Upper lobe of left lung (tissue), 6 donors: ENCODE data around the gene BIRC7. TPM values are rescaled to one million over a fixed set of nuclear protein-coding genes. Genes with fewer than 3 reads are reported as not detected.

Experiments used
- ATAC-seq, 2 donors: fragments of 200-7000 bp; cut with Tn5 transposase; one replicate each; pipeline ENCODE4 v1.9.1; 2022; ENCODE audit warnings: mild to moderate bottlenecking in 2 of 2, moderate library complexity in 2 of 2; ENCODE audit not compliant: low FRiP score in 2 of 2
- DNase-seq, 2 donors: peaks; one replicate each; pipeline ENCODE4 v3.0.0-alpha.2; 2019 to 2020
- H3K27ac ChIP-seq, 4 donors: fragments of 200-600 bp; sonication (generic); one replicate each; pipeline ENCODE4 v1.5.1; 2016 to 2019
- H3K27me3 ChIP-seq, 4 donors: fragments of 200-600 bp; sonication (generic); one replicate each; pipeline ENCODE4 v1.5.1; 2017 to 2019
- H3K36me3 ChIP-seq, 4 donors: fragments of 200-600 bp; sonication (generic); one replicate each; pipeline ENCODE4 v1.5.1; 2016 to 2019
- H3K4me1 ChIP-seq, 4 donors: fragments of 200-600 bp; sonication (generic); one replicate each; pipeline ENCODE4 v1.5.1; 2018 to 2019
- H3K4me3 ChIP-seq, 4 donors: fragments of 200-600 bp; sonication (generic); one replicate each; pipeline ENCODE4 v1.5.1; 2017 to 2019; ENCODE audit warnings: mild to moderate bottlenecking in 2 of 4, moderate library complexity in 1 of 4
- H3K9me3 ChIP-seq, 4 donors: fragments of 200-600 bp; sonication (generic); one replicate each; pipeline ENCODE4 v1.5.1; 2018 to 2019
- EP300 ChIP-seq, 4 donors: sonication (generic); formaldehyde crosslinking; IDR thresholded peaks; one replicate each; pipeline ENCODE4 v1.5.1; 2017; ENCODE audit warnings: antibody characterized with exemption in 4 of 4, control low read depth in 2 of 4
- POLR2A ChIP-seq, 4 donors: fragments of 450-650 bp; IDR thresholded peaks; one replicate each; pipeline ENCODE4 v1.5.1; 2016 to 2017; ENCODE audit warnings: antibody characterized with exemption in 4 of 4, mild to moderate bottlenecking in 2 of 4
- POLR2AphosphoS5 ChIP-seq, 2 donors: sonication (generic); formaldehyde crosslinking; IDR thresholded peaks; one replicate each; pipeline ENCODE4 v1.5.1; 2017; ENCODE audit warnings: antibody characterized with exemption in 2 of 2
- WGBS, 2 donors: methylation state at CpG; one replicate each; pipeline ENCODE4 v1.1.5; 2017 to 2018; 5-methylcytosine and 5-hydroxymethylcytosine counted together
- total RNA-seq, 6 donors: library from RNA; depleted of rRNA in 4 of 6; stranded (reverse); fragments of >200 nt in 4 of 6; gene quantifications; one replicate each; pipeline versions ENCODE4 v1.1.0 to v1.2.1, GENCODE V29; 2016 to 2021
- TF ChIP-seq, protein P1 (sequence below), 6 experiments: fragments of 450-650 bp in 4 of 6; fragments of 200-600 bp in 2 of 6; sonication (generic) in 2 of 6; IDR thresholded peaks; one replicate each; pipeline ENCODE4 v1.5.1; 2016 to 2019; ENCODE audit warnings: antibody characterized with exemption in 6 of 6
- donor health status: DM: no; HTN: no; CAD: no; lungs with moderate emphysema.
- donor health status: DM: no; HTN: yes; CAD: no; lungs with severe emphysema.

Gene BIRC7
- total RNA-seq, 6 donors from 2014 or later = 1.3 to 15.0 (median 2.8) TPM; not detected in 2

DNA sequence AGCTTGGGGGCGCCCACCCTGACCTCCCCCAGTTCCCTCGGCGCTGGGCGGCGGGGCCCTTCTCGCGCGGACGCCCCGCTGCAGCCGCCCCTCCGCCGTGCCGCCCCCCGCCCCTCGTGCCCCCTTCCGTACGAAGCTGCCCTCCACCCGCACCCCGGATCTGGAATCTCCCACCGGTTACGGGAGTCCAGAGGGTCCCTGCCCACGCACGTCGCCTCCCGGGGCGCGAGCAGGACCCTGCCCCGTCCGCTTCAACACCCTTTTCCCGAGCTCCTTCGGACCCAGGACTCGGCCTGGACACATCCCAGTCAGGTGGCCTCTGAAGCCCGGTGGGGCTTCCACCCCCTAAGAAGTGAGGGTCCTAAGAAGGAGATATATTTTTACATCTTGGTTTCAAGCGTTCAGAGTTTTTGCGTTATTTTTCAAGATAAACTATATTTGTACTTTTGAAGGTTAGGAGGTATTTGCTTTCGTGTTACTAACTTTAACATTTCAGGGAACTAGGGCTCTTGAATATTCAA lies 37.4 kb downstream of the BIRC7 start:
- TF ChIP-seq, protein P1, sequence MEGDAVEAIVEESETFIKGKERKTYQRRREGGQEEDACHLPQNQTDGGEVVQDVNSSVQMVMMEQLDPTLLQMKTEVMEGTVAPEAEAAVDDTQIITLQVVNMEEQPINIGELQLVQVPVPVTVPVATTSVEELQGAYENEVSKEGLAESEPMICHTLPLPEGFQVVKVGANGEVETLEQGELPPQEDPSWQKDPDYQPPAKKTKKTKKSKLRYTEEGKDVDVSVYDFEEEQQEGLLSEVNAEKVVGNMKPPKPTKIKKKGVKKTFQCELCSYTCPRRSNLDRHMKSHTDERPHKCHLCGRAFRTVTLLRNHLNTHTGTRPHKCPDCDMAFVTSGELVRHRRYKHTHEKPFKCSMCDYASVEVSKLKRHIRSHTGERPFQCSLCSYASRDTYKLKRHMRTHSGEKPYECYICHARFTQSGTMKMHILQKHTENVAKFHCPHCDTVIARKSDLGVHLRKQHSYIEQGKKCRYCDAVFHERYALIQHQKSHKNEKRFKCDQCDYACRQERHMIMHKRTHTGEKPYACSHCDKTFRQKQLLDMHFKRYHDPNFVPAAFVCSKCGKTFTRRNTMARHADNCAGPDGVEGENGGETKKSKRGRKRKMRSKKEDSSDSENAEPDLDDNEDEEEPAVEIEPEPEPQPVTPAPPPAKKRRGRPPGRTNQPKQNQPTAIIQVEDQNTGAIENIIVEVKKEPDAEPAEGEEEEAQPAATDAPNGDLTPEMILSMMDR (IDR thresholded peaks at IDR 0.05) = no peak
- no peak for TF ChIP-seq POLR2AphosphoS5 (IDR thresholded peaks at IDR 0.05)
- TF ChIP-seq POLR2A (IDR thresholded peaks at IDR 0.05) = no peak
- no peak for TF ChIP-seq EP300 (IDR thresholded peaks at IDR 0.05)
- Histone ChIP-seq H3K36me3 (peaks cover 0 to 26% (median 20%) of the 10 kb centered on the region in 4 donors), H3K27me3 (no peaks in the 10 kb centered on the region), H3K27ac (peak overlapping the region; percentile 54 to 88 (median 78)), H3K9me3 (no peaks in the 10 kb centered on the region), H3K4me1 (peaks cover 19 to 32% (median 23%) of the 10 kb centered on the region in 4 donors), H3K4me3 (peak overlapping the region; percentile 92 to 100 (median 100))
- 0 to 1% methylated on average over 10 to 32 of the region's 37 CpGs for WGBS, 2 donors
- ATAC-seq (no peak), DNase-seq (no peak)

DNA sequence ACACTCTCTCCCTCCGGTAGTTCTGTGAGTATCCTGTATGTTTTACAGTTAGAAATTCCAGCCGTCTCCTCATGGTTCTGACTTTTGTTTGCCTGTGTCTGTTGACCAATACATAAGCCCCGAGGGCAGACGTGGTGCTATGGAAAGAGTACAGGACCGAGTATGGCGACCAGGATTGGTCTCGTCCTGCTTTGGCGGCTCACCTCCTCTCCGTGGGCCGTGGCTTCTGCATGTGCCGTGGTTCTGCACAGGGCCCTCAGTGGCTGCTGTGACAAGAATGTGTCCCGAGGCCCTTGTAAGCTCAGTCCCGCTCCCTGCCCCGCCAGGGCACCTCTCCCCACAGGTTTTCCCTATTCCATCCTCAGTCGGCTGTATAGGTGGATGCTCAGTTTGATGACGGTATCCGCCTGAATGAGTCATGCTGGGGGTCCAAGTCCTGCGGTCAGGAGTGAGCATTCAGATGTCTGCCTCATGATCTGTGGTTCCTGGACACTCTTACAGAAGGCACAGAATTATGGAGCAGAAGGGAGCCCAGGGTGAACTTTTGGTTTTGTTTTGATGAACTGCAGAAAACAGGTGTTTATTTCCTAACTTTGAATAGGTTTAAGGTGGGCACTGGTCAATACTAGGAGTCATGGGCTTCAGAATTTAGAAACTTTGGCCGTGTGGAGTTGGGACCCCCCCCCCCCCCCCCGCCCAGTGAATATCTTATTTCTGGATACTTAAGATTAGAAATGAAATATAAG lies 38.1 kb downstream of the BIRC7 start:
- H3K4me3 ChIP-seq = peak overlapping the region; percentile 92 to 100 (median 100)
- 40 to 47% methylated on average over 20 of the region's 20 CpGs for WGBS, 2 donors
- H3K4me1 ChIP-seq = peaks cover 19 to 32% (median 23%) of the 10 kb centered on the region in 4 donors
- no peak for ATAC-seq
- DNase-seq = peak in 1 of 2 donors; percentile 42
- TF ChIP-seq EP300 (IDR thresholded peaks at IDR 0.05) (no peak), POLR2AphosphoS5 (IDR thresholded peaks at IDR 0.05) (no peak), POLR2A (IDR thresholded peaks at IDR 0.05) (no peak)
- TF ChIP-seq, protein P1 (IDR thresholded peaks at IDR 0.05) = no peak
- no peaks in the 10 kb centered on the region for H3K9me3 ChIP-seq
- H3K27ac ChIP-seq = peak overlapping the region in 1 of 4 donors; percentile 6
- peaks cover 5 to 33% (median 26%) of the 10 kb centered on the region in 4 donors for H3K36me3 ChIP-seq
- H3K27me3 ChIP-seq = no peaks in the 10 kb centered on the region

DNA sequence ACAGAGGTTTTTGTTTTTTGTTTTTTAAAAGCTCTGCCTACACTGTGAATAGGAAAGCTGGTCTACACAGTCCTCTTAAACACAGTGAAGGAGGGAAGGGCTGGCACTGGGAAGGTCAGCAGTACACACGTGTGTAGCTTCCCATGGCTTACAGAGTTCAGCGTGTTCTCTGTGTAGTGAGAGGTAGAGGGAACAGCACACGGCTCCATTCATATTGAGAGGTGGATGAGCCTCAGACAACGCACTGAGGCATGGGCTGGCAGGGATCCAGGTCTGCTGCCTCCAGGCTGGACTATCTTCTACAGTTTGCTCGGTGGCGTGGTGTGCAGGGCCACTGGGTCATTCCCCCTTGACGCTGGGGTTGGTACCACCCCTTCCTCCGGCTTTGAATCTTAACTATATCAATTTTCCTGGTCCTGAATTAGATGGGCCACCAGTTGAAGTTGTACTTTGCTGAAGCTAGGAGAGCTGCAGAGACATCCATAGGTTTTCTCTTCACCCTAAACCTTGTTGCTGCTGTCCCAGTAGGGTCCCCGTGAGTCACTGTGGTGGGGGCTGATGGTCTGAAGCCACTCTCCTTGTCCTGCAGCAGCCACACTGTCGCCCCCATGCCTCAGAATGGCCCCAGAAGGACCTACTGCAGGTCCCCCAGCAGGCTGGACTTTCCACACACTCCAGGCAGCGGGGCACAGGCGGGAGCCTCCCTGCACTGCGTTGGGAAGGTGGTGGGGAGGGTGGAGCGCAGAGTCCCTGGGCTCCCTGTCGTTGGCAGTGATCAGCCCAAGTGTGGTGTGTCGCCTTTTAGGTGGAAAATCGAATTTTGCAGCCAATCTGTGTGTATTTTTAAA lies 38.9 kb downstream of the BIRC7 start:
- Histone ChIP-seq H3K36me3 (peaks cover 6 to 41% (median 34%) of the 10 kb centered on the region in 4 donors), H3K27ac (no peak overlapping the region), H3K4me1 (peaks cover 19 to 32% (median 23%) of the 10 kb centered on the region in 4 donors), H3K27me3 (no peaks in the 10 kb centered on the region), H3K4me3 (peak overlapping the region in 1 of 4 donors; percentile 99), H3K9me3 (no peaks in the 10 kb centered on the region)
- DNase-seq = peak in 1 of 2 donors; percentile 54
- no peak for TF ChIP-seq POLR2A (IDR thresholded peaks at IDR 0.05)
- TF ChIP-seq, protein P1 (IDR thresholded peaks at IDR 0.05) = no peak
- TF ChIP-seq EP300 (IDR thresholded peaks at IDR 0.05) = no peak
- TF ChIP-seq POLR2AphosphoS5 (IDR thresholded peaks at IDR 0.05) = no peak
- WGBS, 2 donors = 83 to 85% methylated on average over 10 to 17 of the region's 17 CpGs
- ATAC-seq = no peak

DNA sequence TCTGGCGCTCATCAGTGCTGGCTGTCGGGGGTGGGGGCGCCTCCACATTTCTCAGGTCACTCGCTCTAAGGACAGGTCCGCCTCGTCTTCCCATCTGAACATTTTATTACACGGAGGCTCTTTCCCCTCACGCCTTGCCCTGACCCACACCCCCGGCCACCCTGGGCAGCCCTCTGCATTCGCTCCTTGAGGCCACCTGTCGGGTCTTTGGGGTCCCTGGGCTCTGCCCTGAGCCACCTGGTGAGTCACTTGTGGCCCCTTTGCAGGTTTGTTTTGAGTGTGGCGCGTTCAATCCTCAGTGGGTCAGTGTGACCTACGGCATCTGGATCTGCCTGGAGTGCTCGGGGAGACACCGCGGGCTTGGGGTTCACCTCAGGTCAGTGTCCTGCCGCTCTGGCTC lies 40.1 kb downstream of the BIRC7 start:
- Histone ChIP-seq H3K4me1 (peaks cover 19 to 32% (median 23%) of the 10 kb centered on the region in 4 donors), H3K36me3 (peaks cover 6 to 53% (median 45%) of the 10 kb centered on the region in 4 donors), H3K9me3 (no peaks in the 10 kb centered on the region), H3K27me3 (no peaks in the 10 kb centered on the region), H3K4me3 (no peak overlapping the region), H3K27ac (no peak overlapping the region)
- WGBS, 2 donors = 96 to 97% methylated on average over 11 to 14 of the region's 18 CpGs
- TF ChIP-seq POLR2A (IDR thresholded peaks at IDR 0.05) (no peak), EP300 (IDR thresholded peaks at IDR 0.05) (no peak), POLR2AphosphoS5 (IDR thresholded peaks at IDR 0.05) (no peak)
- TF ChIP-seq, protein P1 (IDR thresholded peaks at IDR 0.05) = no peak
- DNase-seq = peak in 1 of 2 donors; percentile 66
- no peak for ATAC-seq
